SK-N-MC (cell line): ENCODE measurements around the gene CEND1.

Experiments used
- EZH2 ChIP-seq: fragments of 200-600 bp; sonication (generic); IDR thresholded peaks from one replicate; pipeline ENCODE4 v1.6.1; 2017; ENCODE audit warnings: antibody characterized with exemption
- POLR2AphosphoS5 ChIP-seq: IDR thresholded peaks from 2 replicates; pipeline ENCODE4 v1.6.1; 2012; ENCODE audit warnings: mild to moderate bottlenecking, low read depth, low read length, borderline replicate concordance

GRCh38 chr11:836700-837099, 46.8 kb upstream of the CEND1 start:
- no peak for TF ChIP-seq POLR2AphosphoS5
- TF ChIP-seq EZH2: no peak
